ENCODE measurements around the gene PLEKHG4B. TPM values are rescaled to one million over a fixed set of nuclear protein-coding genes. Genes with fewer than 3 reads are reported as not detected.
"Not testable (repeated sequence)": the region's sequence is repeated elsewhere in the genome, so short reads cannot be mapped to it uniquely, and the experiment has no call there.

The PLEKHG4B gene
- total and polyA plus RNA-seq, 2 of the 4 experiments (the other 2 are of a cell fraction): 1.1 TPM

DNA sequence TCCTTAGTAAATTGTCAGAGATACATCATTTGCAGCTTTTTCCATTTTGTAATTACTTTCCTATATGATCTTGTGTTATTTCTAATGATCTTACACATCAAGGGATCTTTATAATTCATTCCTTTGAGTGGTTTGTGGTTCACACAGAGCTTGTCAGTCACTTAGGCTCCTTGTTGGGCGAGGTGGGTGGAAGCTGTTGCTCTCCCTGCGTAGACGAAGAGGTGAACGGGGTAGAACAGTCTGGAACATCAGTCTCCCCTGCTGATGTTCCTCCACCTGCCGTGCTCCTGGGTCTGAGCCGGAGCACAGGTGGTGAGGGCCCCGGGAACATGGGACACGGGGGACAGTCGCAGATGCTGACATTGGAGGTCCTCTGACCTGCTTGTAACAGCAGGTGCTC lies 143.6 kb downstream of the PLEKHG4B start:
- Histone ChIP-seq H3K36me3 (ENCODE audit: control insufficient read depth, insufficient read depth, low read length) (peaks cover 50% of the 10 kb centered on the region), H3K79me1 (ENCODE audit: low read depth in 1 of 2, low read length in 2 of 2) (peaks cover 4 to 10% of the 10 kb centered on the region in 2 experiments; a peak in 2 of 4 replicates)
- H2BK5ac ChIP-seq (ENCODE audit: low read depth, low read length, poor library complexity, severe bottlenecking); DNase-seq; H2AK9ac ChIP-seq (replicated peaks; ENCODE audit: low read depth, low read length, poor library complexity); H3K4me1 ChIP-seq (ENCODE audit: control insufficient read depth, insufficient read depth, low read length); H3K9ac ChIP-seq (ENCODE audit: low read depth, low read length); H3K14ac ChIP-seq (replicated peaks; ENCODE audit: low read depth, low read length); H3K27me3 ChIP-seq (ENCODE audit: control insufficient read depth, insufficient read depth, low read length); H3K18ac ChIP-seq (ENCODE audit: low read depth, low read length); H3K9me1 ChIP-seq (ENCODE audit: insufficient read depth, low read length); CTCF ChIA-PET; H3K56ac ChIP-seq (ENCODE audit: extremely low read depth, insufficient read depth, low read length); H2BK15ac ChIP-seq (ENCODE audit: low read depth, low read length); ATAC-seq (ENCODE audit: low read depth); dilution Hi-C loops (cut with HindIII; ENCODE audit: low sequenced_read_pairs, unreplicated experiment); H4K5ac ChIP-seq (ENCODE audit: low read depth, low read length); H3K4ac ChIP-seq (ENCODE audit: low read depth, low read length); H2AFZ ChIP-seq (replicated peaks; ENCODE audit: low read length, poor library complexity); H3K4me3 ChIP-seq (ENCODE audit: insufficient read depth, low read depth, low read length); H3K27ac ChIP-seq (ENCODE audit: insufficient read depth, low read length); H4K8ac ChIP-seq (ENCODE audit: low read depth in 2 of 2, low read length in 2 of 2); H2AK5ac ChIP-seq (ENCODE audit: low read depth, low read length); intact Hi-C loops (cut with micrococcal nuclease); POLR2A ChIA-PET (ENCODE audit: unreplicated experiment); H4K91ac ChIP-seq (ENCODE audit: insufficient read depth, low read depth, low read length); BruUV-seq (replicated peaks); H3K9me3 ChIP-seq (ENCODE audit: control insufficient read depth, insufficient read depth, low read length); H3K4me2 ChIP-seq (ENCODE audit: low read depth, low read length); H3K23ac ChIP-seq (ENCODE audit: low read depth, low read length); H4K20me1 ChIP-seq (ENCODE audit: insufficient read depth, low read length); H2BK120ac ChIP-seq (ENCODE audit: low read depth, low read length); H2BK20ac ChIP-seq (ENCODE audit: low read depth, low read length): not testable (repeated sequence)
- in situ Hi-C loops (cut with MboI; ENCODE audit: low sequenced_read_pairs): loop anchor here (10.0 kb wide), 1 partner anchor 1359 kb away; no protein-coding TSS in a partner anchor
- no CpG with 5 or more reads among the region's 9 CpGs for WGBS, 2 experiments (ENCODE audit: extremely low coverage in 2 of 2, insufficient read length in 1 of 2)

DNA sequence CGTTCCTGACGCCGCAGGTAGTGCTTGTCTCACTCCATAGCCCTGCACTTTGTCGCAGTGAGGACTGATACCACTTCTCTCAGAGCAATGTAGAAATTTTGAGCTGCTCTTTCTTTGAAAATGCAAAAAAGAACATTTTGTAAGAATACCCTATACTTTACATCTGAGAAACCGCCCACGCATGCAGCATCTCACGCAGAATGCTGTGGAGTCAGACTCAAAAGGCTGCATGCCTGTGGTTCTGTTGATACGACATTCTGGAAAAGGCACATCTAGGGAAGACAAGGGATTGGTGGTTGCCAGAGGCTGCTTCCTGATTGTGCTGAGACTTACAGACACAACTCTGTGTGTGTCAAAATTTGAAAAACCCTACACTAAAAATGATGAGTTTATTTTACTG lies 146.0 kb downstream of the PLEKHG4B start:
- H3K79me1 ChIP-seq (ENCODE audit: low read depth in 1 of 2, low read length in 2 of 2); H3K4me1 ChIP-seq (ENCODE audit: control insufficient read depth, insufficient read depth, low read length); H2AK5ac ChIP-seq (ENCODE audit: low read depth, low read length); H2AK9ac ChIP-seq (replicated peaks; ENCODE audit: low read depth, low read length, poor library complexity); CTCF ChIA-PET; H4K20me1 ChIP-seq (ENCODE audit: insufficient read depth, low read length); H2BK5ac ChIP-seq (ENCODE audit: low read depth, low read length, poor library complexity, severe bottlenecking); H3K23ac ChIP-seq (ENCODE audit: low read depth, low read length); H3K9me1 ChIP-seq (ENCODE audit: insufficient read depth, low read length); H2BK20ac ChIP-seq (ENCODE audit: low read depth, low read length); dilution Hi-C loops (cut with HindIII; ENCODE audit: low sequenced_read_pairs, unreplicated experiment); H2AFZ ChIP-seq (replicated peaks; ENCODE audit: low read length, poor library complexity); POLR2A ChIA-PET (ENCODE audit: unreplicated experiment); H3K4ac ChIP-seq (ENCODE audit: low read depth, low read length); H3K4me2 ChIP-seq (ENCODE audit: low read depth, low read length); H4K91ac ChIP-seq (ENCODE audit: insufficient read depth, low read depth, low read length); H3K4me3 ChIP-seq (ENCODE audit: insufficient read depth, low read depth, low read length); H3K27ac ChIP-seq (ENCODE audit: insufficient read depth, low read length); H3K56ac ChIP-seq (ENCODE audit: extremely low read depth, insufficient read depth, low read length); ATAC-seq (ENCODE audit: low read depth); H3K14ac ChIP-seq (replicated peaks; ENCODE audit: low read depth, low read length); H3K9ac ChIP-seq (ENCODE audit: low read depth, low read length); BruUV-seq (replicated peaks); H4K8ac ChIP-seq (ENCODE audit: low read depth in 2 of 2, low read length in 2 of 2); H4K5ac ChIP-seq (ENCODE audit: low read depth, low read length); H3K18ac ChIP-seq (ENCODE audit: low read depth, low read length); H2BK15ac ChIP-seq (ENCODE audit: low read depth, low read length); H2BK120ac ChIP-seq (ENCODE audit: low read depth, low read length); H3K9me3 ChIP-seq (ENCODE audit: control insufficient read depth, insufficient read depth, low read length); intact Hi-C loops (cut with micrococcal nuclease); H3K27me3 ChIP-seq (ENCODE audit: control insufficient read depth, insufficient read depth, low read length): not testable (repeated sequence)
- in situ Hi-C loops (cut with MboI; ENCODE audit: low sequenced_read_pairs): loop anchor here (10.0 kb wide), 1 partner anchor 1357 kb away; no protein-coding TSS in a partner anchor
- WGBS, 2 experiments (ENCODE audit: extremely low coverage in 2 of 2, insufficient read length in 1 of 2): no CpG with 5 or more reads among the region's 8 CpGs
- peaks cover 52% of the 10 kb centered on the region for H3K36me3 ChIP-seq (ENCODE audit: control insufficient read depth, insufficient read depth, low read length)
- DNase-seq: peak; percentile 25

Data from IMR-90 (cell line).